ENCODE measurements around the gene OVOL2.
A peak's percentile ranks its signal among the peaks of the same experiment; 100 is the strongest.

The OVOL2 gene

DNA sequence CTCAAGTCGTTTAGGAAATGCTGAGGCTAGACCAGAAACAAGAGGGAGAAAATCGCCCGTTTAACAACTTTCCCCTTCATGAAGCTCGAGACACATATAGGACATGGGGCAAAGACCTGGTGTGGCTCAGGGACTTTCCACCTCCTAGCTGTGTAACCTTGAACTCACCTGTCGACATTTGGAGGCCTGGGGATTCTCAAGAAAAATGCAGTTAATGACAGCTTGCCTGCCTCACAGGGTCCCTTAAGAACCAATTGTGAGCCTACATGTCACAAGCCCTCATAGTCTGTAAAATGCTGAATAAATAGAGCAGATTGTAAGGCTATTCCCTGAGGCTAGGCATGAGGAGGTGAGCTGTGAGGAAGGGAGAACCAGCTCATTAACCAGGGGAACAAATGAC lies 53.8 kb downstream of the OVOL2 start:
- Histone ChIP-seq H3K36me3 (no peaks in the 10 kb centered on the region), H3K9me3 (ENCODE audit: severe bottlenecking) (no peaks in the 10 kb centered on the region), H3K27me3 (ENCODE audit: insufficient read depth, low read depth, severe bottlenecking) (no peaks in the 10 kb centered on the region), H3K4me3 (ENCODE audit: low read depth, low read length) (no peak overlapping the region), H3K27ac (no peak overlapping the region)
- TF ChIP-seq, protein P1, sequence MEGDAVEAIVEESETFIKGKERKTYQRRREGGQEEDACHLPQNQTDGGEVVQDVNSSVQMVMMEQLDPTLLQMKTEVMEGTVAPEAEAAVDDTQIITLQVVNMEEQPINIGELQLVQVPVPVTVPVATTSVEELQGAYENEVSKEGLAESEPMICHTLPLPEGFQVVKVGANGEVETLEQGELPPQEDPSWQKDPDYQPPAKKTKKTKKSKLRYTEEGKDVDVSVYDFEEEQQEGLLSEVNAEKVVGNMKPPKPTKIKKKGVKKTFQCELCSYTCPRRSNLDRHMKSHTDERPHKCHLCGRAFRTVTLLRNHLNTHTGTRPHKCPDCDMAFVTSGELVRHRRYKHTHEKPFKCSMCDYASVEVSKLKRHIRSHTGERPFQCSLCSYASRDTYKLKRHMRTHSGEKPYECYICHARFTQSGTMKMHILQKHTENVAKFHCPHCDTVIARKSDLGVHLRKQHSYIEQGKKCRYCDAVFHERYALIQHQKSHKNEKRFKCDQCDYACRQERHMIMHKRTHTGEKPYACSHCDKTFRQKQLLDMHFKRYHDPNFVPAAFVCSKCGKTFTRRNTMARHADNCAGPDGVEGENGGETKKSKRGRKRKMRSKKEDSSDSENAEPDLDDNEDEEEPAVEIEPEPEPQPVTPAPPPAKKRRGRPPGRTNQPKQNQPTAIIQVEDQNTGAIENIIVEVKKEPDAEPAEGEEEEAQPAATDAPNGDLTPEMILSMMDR (IDR thresholded peaks at IDR 0.05; ENCODE audit: low read depth, low read length): no peak
- no peak for DNase-seq

DNA sequence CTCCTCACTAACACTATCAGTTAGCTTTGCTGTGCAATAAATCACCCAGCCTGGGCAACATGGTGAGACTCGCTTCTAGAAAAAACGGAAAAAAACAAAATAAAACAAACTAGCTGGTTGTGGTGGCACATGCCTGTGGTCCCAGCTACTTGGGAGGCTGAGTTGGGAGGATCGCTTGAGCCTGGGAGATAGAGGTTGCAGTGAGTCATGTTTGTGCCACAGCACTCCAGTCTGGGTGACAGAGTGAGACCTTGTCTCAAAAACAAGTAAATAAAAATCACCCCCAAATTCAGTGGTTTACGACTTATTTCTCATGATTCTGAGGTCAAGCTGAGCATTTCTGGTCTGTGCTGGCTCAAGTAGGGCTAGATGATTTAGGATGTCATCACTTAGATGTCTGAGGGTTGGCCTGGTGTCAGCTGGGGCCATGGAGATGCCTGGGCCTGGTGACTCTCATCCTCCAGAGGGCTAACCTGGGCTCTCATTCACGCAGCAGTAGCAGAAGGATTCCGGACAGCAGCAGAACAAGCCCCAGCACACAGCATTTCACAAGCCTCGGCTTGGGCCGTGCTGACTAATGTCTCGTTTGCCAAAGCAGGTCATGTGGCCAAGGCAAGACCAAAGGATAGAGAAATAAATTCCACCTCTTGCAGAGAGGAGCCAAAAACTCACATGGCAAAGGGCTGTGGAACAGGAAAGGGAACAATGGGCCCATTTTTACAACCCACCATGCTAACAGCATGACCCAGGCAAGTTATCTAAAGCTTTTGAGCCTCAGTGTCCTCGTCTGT lies 56.4 kb downstream of the OVOL2 start:
- no peak overlapping the region for H3K27ac ChIP-seq
- H3K27me3 ChIP-seq (ENCODE audit: insufficient read depth, low read depth, severe bottlenecking): no peaks in the 10 kb centered on the region
- no peaks in the 10 kb centered on the region for H3K9me3 ChIP-seq (ENCODE audit: severe bottlenecking)
- no peak overlapping the region for H3K4me3 ChIP-seq (ENCODE audit: low read depth, low read length)
- no peak for DNase-seq
- TF ChIP-seq, protein P1 (IDR thresholded peaks at IDR 0.05; ENCODE audit: low read depth, low read length): no peak
- no peaks in the 10 kb centered on the region for H3K36me3 ChIP-seq

GRCh38 chr20:17999566-17999965 lies 58.1 kb downstream of the OVOL2 start:
- H3K27ac ChIP-seq: no peak overlapping the region
- H3K4me3 ChIP-seq (ENCODE audit: low read depth, low read length): no peak overlapping the region
- H3K9me3 ChIP-seq (ENCODE audit: severe bottlenecking): no peaks in the 10 kb centered on the region
- no peaks in the 10 kb centered on the region for H3K27me3 ChIP-seq (ENCODE audit: insufficient read depth, low read depth, severe bottlenecking)
- H3K36me3 ChIP-seq: no peaks in the 10 kb centered on the region
- DNase-seq: peak; percentile 34
- TF ChIP-seq, protein P1 (IDR thresholded peaks at IDR 0.05; ENCODE audit: low read depth, low read length): no peak

GRCh38 chr20:17998446-17998845 lies 59.3 kb downstream of the OVOL2 start:
- no peak for DNase-seq
- H3K4me3 ChIP-seq (ENCODE audit: low read depth, low read length): no peak overlapping the region

GRCh38 chr20:17995967-17996819 lies 61.5 kb downstream of the OVOL2 start:
- DNase-seq: no peak
- TF ChIP-seq, protein P1 (IDR thresholded peaks at IDR 0.05; ENCODE audit: low read depth, low read length): peak; percentile 78
- Histone ChIP-seq H3K27ac (no peak overlapping the region), H3K27me3 (ENCODE audit: insufficient read depth, low read depth, severe bottlenecking) (no peaks in the 10 kb centered on the region), H3K4me3 (ENCODE audit: low read depth, low read length) (no peak overlapping the region), H3K9me3 (ENCODE audit: severe bottlenecking) (no peaks in the 10 kb centered on the region), H3K36me3 (no peaks in the 10 kb centered on the region; the same call in 1 of the 2 replicates)

More at GRCh38 chr20:17998446-17998845, 59.3 kb downstream of the OVOL2 start:
- TF ChIP-seq, protein P1 (IDR thresholded peaks at IDR 0.05; ENCODE audit: low read depth, low read length): no peak
- H3K36me3 ChIP-seq: no peaks in the 10 kb centered on the region
- H3K27me3 ChIP-seq (ENCODE audit: insufficient read depth, low read depth, severe bottlenecking): no peaks in the 10 kb centered on the region
- no peaks in the 10 kb centered on the region for H3K9me3 ChIP-seq (ENCODE audit: severe bottlenecking)
- no peak overlapping the region for H3K27ac ChIP-seq
